WTC11 (cell line): ENCODE results near the gene PGGHG. TPM values are rescaled to one million over a fixed set of nuclear protein-coding genes. Genes with fewer than 3 reads are reported as not detected.
A peak's percentile ranks its signal among the peaks of the same experiment; 100 is the strongest.
"Not testable (repeated sequence)": the region's sequence is repeated elsewhere in the genome, so short reads cannot be mapped to it uniquely, and the experiment has no call there.

ENCODE experiments used
- ATAC-seq: fragments of 200-7000 bp; cut with Tn5 transposase; 2 replicates; pipeline ENCODE4 v1.10.0; 2021; ENCODE audit warnings: mild to moderate bottlenecking, moderate library complexity
- CTCF ChIA-PET: fragments of 300-600 bp; sonication (Branson Sonifier 250); formaldehyde crosslinking; loops from one replicate; lab custom pipeline; 2021; ENCODE audit warnings: antibody characterized with exemption; lab: Charles Lee
- POLR2A ChIA-PET: fragments of 350-600 bp; sonication (Branson Sonifier 250); formaldehyde crosslinking; loops from one replicate; lab custom pipeline; 2021; ENCODE audit warnings: antibody characterized with exemption; lab: Charles Lee
- DNase-seq: peaks from one replicate; pipeline ENCODE4 v3.0.0; 2021; ENCODE audit warnings: low spot score
- H3K27ac Mint-ChIP-seq: 2 replicates; pipeline ENCODE4 v1.8.0; 2021; ENCODE audit warnings: mixed read lengths
- H3K27me3 Mint-ChIP-seq: 2 replicates; pipeline ENCODE4 v1.8.0; 2021; ENCODE audit warnings: low read depth, mild to moderate bottlenecking, moderate library complexity, mixed read lengths
- H3K36me3 Mint-ChIP-seq: 2 replicates; pipeline ENCODE4 v1.8.0; 2021; ENCODE audit warnings: mixed read lengths
- H3K4me1 Mint-ChIP-seq: 2 replicates; pipeline ENCODE4 v1.8.0; 2022; ENCODE audit warnings: mixed read lengths
- H3K4me3 Mint-ChIP-seq: 2 replicates; pipeline ENCODE4 v1.8.0; 2021; ENCODE audit warnings: mild to moderate bottlenecking, moderate library complexity, mixed read lengths
- H3K9me3 Mint-ChIP-seq: 2 replicates; pipeline ENCODE4 v1.8.0; 2021; ENCODE audit warnings: mixed read lengths
- E2F1 ChIP-seq: sonication (generic); formaldehyde crosslinking; IDR thresholded peaks from 2 replicates; pipeline ENCODE4 v1.8.0; 2022; ENCODE audit warnings: mild to moderate bottlenecking, missing genetic modification reagents
- E2F5 ChIP-seq: sonication (generic); formaldehyde crosslinking; IDR thresholded peaks from 2 replicates; pipeline ENCODE4 v1.8.1; 2022; ENCODE audit warnings: mild to moderate bottlenecking, moderate library complexity, missing genetic modification reagents
- FOXP4 ChIP-seq: sonication (generic); formaldehyde crosslinking; IDR thresholded peaks from 2 replicates; pipeline ENCODE4 v1.8.0; 2022; ENCODE audit warnings: mild to moderate bottlenecking, missing genetic modification reagents
- GRHL2 ChIP-seq: fragments of 250-450 bp; sonication (Bioruptor Pico); IDR thresholded peaks from 2 replicates; pipeline ENCODE4 v1.8.0; 2022; ENCODE audit warnings: mild to moderate bottlenecking, moderate library complexity; ENCODE audit not compliant: insufficient replicate concordance, severe bottlenecking
- KAT7 ChIP-seq: sonication (generic); formaldehyde crosslinking; IDR thresholded peaks from 2 replicates; pipeline ENCODE4 v1.8.1; 2023; ENCODE audit warnings: missing genetic modification reagents, mild to moderate bottlenecking, borderline replicate concordance
- MAX ChIP-seq: sonication (generic); formaldehyde crosslinking; IDR thresholded peaks from 2 replicates; pipeline ENCODE4 v1.8.0; 2022; ENCODE audit warnings: mild to moderate bottlenecking, missing genetic modification reagents
- MYBL2 ChIP-seq: sonication (generic); formaldehyde crosslinking; IDR thresholded peaks from 2 replicates; pipeline ENCODE4 v1.8.1; 2023; ENCODE audit warnings: mild to moderate bottlenecking, moderate library complexity, missing genetic modification reagents
- OVOL2 ChIP-seq: fragments of 250-450 bp; sonication (Bioruptor Pico); IDR thresholded peaks from 2 replicates; pipeline ENCODE4 v1.9.0; 2021; ENCODE audit warnings: mild to moderate bottlenecking, borderline replicate concordance
- PRRX2 ChIP-seq: fragments of 250-450 bp; sonication (Bioruptor Pico); IDR thresholded peaks from 2 replicates; pipeline ENCODE4 v1.8.0; 2021; ENCODE audit warnings: mild to moderate bottlenecking
- SMAD3 ChIP-seq: sonication (generic); formaldehyde crosslinking; IDR thresholded peaks from 2 replicates; pipeline ENCODE4 v1.8.0; 2022; ENCODE audit warnings: missing genetic modification reagents, mild to moderate bottlenecking, borderline replicate concordance
- SMAD4 ChIP-seq: sonication (generic); formaldehyde crosslinking; IDR thresholded peaks from 2 replicates; pipeline ENCODE4 v1.8.0; 2022; ENCODE audit warnings: mild to moderate bottlenecking, missing genetic modification reagents
- SOX15 ChIP-seq: fragments of 250-450 bp; sonication (Bioruptor Pico); IDR thresholded peaks from 2 replicates; pipeline ENCODE4 v1.9.0; 2021; ENCODE audit warnings: mild to moderate bottlenecking
- SP1 ChIP-seq: sonication (generic); formaldehyde crosslinking; conservative IDR thresholded peaks from 2 replicates; pipeline ENCODE4 v1.8.1; 2022; ENCODE audit warnings: missing genetic modification reagents
- TEAD4 ChIP-seq: sonication (generic); formaldehyde crosslinking; IDR thresholded peaks from 2 replicates; pipeline ENCODE4 v1.8.0; 2022; ENCODE audit warnings: mild to moderate bottlenecking, missing genetic modification reagents
- ZNF232 ChIP-seq: sonication (generic); formaldehyde crosslinking; IDR thresholded peaks from 2 replicates; pipeline ENCODE4 v1.8.0; 2022; ENCODE audit warnings: mild to moderate bottlenecking, missing genetic modification reagents
- total RNA-seq: library from RNA; stranded (reverse); gene quantifications from 3 replicates; pipeline ENCODE4 v1.2.3, GENCODE V29; 2021

Gene PGGHG
- total RNA-seq, 1 experiment from 2014 or later: 74.9 TPM

DNA sequence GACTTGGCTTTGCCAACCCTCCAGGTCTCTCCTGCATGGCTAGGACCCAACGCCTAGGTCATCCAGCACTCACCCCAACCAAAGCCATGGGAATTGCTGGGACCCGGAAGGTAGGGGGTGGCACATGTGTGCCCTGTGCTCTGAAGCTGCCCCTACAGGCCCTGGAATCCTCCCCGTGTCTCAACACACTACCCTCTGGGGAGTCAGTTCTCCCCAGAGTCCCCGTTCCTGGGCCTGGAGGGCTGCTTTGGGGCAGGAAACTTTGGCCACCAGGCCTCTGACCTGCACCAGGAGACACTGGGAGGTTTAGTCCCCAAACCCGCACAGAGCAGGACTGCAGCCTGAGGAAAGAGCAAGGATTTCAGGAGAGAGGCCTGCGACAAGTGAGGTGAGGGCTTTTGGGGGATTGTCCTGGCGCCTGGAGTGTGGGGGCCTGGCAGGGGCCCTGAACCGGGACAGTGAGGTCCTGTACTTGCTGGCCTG lies 24.4 kb downstream of the PGGHG start:
- H3K4me3 Mint-ChIP-seq: peak overlapping the region; percentile 97

DNA sequence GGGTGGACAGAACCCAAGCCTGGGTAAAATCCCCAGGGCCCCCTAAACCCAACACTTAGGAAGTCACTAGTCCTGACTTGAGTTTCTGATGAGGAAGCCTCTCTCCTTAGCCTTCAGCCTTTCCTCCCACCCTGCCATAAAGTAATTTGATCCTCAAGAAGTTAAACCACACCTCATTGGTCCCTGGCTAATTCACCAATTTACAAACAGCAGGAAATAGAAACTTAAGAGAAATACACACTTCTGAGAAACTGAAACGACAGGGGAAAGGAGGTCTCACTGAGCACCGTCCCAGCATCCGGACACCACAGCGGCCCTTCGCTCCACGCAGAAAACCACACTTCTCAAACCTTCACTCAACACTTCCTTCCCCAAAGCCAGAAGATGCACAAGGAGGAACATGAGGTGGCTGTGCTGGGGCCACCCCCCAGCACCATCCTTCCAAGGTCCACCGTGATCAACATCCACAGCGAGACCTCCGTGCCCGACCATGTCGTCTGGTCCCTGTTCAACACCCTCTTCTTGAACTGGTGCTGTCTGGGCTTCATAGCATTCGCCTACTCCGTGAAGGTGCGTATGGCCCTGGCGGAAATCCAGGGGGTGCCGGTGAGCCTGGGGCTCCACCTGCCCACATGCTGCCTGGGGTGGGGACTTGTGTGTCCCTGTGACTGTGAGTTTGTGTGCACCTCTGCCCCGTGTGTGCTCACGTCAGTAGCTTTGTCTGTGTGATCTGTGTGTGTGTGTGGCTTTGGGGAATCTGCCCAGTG lies 25.0 kb downstream of the PGGHG start, which contains the start of gene IFITM1:
TSS of gene IFITM1 (plus strand) at position 254 of the 767 bp plus-strand sequence. CDS start at position 385, 131 bp downstream.
- Mint-ChIP-seq H3K4me1 (peaks cover 49% of the 10 kb centered on the region), H3K36me3 (peaks cover 11% of the 10 kb centered on the region), H3K9me3 (no peaks in the 10 kb centered on the region), H3K4me3 (peak within 1 kb of the TSS; percentile 97), H3K27me3 (no peaks in the 10 kb centered on the region), H3K27ac (peak within 1 kb of the TSS; percentile 98)
- CTCF ChIA-PET: no interaction called here
- POLR2A ChIA-PET: no interaction called here
- peak; percentile 29 for ATAC-seq
- no peak for DNase-seq
- no peak for TF ChIP-seq SOX15 (CRISPR knock-in tag)
- no peak for TF ChIP-seq SP1 (CRISPR knock-in tag)
- TF ChIP-seq ZNF232 (CRISPR knock-in tag): peak; percentile 42; the same call in 1 of the 2 replicates
- peak; percentile 33; the same call in 1 of the 2 replicates for TF ChIP-seq MAX (CRISPR knock-in tag)
- TF ChIP-seq SMAD3 (CRISPR knock-in tag): 0 out of 2 replicates have a peak, but pooled peaks have one; percentile 49
- TF ChIP-seq MYBL2 (CRISPR knock-in tag): 0 out of 2 replicates have a peak, but pooled peaks have one; percentile 44
- 0 out of 2 replicates have a peak, but pooled peaks have one; percentile 42 for TF ChIP-seq FOXP4
- TF ChIP-seq SMAD4: no peak
- no peak for TF ChIP-seq TEAD4 (CRISPR knock-in tag)

More for the DNA sequence above, 24.4 kb downstream of the PGGHG start:
- ChIA-PET POLR2A (interaction anchor here (1.4 kb wide), 1 partner anchor 27 kb away, joined by 3 read pairs; no protein-coding TSS in a partner anchor), CTCF (interaction anchor here (1.5 to 1.6 kb wide), 2 partner anchors 21 to 63 kb away, joined by 4 to 8 read pairs; no protein-coding TSS in a partner anchor)
- Mint-ChIP-seq H3K4me1 (peaks cover 56% of the 10 kb centered on the region), H3K36me3 (peaks cover 11% of the 10 kb centered on the region), H3K27me3 (no peaks in the 10 kb centered on the region), H3K27ac (peak overlapping the region; percentile 98), H3K9me3 (no peaks in the 10 kb centered on the region)
- peak; percentile 4 for ATAC-seq
- DNase-seq: no peak
- TF ChIP-seq PRRX2 (no peak), E2F1 (CRISPR knock-in tag) (no peak), OVOL2 (no peak), E2F5 (CRISPR knock-in tag) (0 out of 2 replicates have a peak, but pooled peaks have one; percentile 2), GRHL2 (CRISPR knock-in tag) (no peak)

- H3K36me3 Mint-ChIP-seq: peaks cover 11% of the 10 kb centered on the region
- ATAC-seq, DNase-seq, H3K27me3 Mint-ChIP-seq, H3K9me3 Mint-ChIP-seq, POLR2A ChIA-PET: not testable (repeated sequence)
- peak overlapping the region; percentile 97 for H3K4me3 Mint-ChIP-seq
- peak overlapping the region; percentile 98 for H3K27ac Mint-ChIP-seq
- CTCF ChIA-PET: interaction anchor here (1.4 kb wide), 1 partner anchor 9 kb away, joined by 8 read pairs; no protein-coding TSS in a partner anchor
- 0 out of 2 replicates have a peak, but pooled peaks have one; percentile 8 for TF ChIP-seq KAT7 (CRISPR knock-in tag)
- H3K4me1 Mint-ChIP-seq: peaks cover 46% of the 10 kb centered on the region
Measured at GRCh38 chr11:314554-314875, 25.6 kb downstream of the PGGHG start.
